HL-60 (cell line): Measurements from ENCODE around the gene SERPINE2.

Experiments
- GABPA ChIP-seq: IDR thresholded peaks from 2 replicates; pipeline ENCODE4 v1.6.1; 2012; ENCODE audit warnings: low read depth
- POLR2AphosphoS5 ChIP-seq: IDR thresholded peaks from 2 replicates; pipeline ENCODE4 v1.6.1; 2012; ENCODE audit warnings: low read depth
- TF ChIP-seq, protein P1 (sequence below): IDR thresholded peaks from one replicate; pipeline ENCODE4 v1.5.1; 2011; ENCODE audit warnings: low read length, control low read depth, inconsistent platforms; ENCODE audit not compliant: insufficient read depth
- TF ChIP-seq, protein P2 (sequence below): IDR thresholded peaks from 2 replicates; pipeline ENCODE4 v1.6.1; 2012; ENCODE audit warnings: low read depth; ENCODE audit not compliant: insufficient replicate concordance

DNA sequence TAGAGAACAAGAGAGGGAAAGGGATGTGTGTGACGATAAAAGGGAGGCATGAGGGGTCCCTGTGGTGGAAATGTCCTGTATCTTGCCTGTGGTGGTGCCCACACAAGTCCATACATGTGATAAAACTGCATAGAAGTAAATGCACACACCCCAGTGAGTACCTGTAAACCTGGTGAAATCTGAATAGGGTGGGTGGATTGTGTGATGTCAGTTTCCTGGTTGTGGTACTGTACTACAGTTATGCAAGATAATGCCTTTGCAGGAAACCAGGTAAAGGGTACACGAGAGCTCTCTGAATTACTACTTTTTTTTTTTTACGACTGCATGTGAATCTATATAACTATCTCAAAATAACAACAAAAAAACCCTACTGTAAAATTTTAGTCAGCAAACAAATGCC, 22.1 kb downstream of the SERPINE2 start:
- TF ChIP-seq, protein P1, sequence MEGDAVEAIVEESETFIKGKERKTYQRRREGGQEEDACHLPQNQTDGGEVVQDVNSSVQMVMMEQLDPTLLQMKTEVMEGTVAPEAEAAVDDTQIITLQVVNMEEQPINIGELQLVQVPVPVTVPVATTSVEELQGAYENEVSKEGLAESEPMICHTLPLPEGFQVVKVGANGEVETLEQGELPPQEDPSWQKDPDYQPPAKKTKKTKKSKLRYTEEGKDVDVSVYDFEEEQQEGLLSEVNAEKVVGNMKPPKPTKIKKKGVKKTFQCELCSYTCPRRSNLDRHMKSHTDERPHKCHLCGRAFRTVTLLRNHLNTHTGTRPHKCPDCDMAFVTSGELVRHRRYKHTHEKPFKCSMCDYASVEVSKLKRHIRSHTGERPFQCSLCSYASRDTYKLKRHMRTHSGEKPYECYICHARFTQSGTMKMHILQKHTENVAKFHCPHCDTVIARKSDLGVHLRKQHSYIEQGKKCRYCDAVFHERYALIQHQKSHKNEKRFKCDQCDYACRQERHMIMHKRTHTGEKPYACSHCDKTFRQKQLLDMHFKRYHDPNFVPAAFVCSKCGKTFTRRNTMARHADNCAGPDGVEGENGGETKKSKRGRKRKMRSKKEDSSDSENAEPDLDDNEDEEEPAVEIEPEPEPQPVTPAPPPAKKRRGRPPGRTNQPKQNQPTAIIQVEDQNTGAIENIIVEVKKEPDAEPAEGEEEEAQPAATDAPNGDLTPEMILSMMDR, result no peak
- TF ChIP-seq, protein P2, sequence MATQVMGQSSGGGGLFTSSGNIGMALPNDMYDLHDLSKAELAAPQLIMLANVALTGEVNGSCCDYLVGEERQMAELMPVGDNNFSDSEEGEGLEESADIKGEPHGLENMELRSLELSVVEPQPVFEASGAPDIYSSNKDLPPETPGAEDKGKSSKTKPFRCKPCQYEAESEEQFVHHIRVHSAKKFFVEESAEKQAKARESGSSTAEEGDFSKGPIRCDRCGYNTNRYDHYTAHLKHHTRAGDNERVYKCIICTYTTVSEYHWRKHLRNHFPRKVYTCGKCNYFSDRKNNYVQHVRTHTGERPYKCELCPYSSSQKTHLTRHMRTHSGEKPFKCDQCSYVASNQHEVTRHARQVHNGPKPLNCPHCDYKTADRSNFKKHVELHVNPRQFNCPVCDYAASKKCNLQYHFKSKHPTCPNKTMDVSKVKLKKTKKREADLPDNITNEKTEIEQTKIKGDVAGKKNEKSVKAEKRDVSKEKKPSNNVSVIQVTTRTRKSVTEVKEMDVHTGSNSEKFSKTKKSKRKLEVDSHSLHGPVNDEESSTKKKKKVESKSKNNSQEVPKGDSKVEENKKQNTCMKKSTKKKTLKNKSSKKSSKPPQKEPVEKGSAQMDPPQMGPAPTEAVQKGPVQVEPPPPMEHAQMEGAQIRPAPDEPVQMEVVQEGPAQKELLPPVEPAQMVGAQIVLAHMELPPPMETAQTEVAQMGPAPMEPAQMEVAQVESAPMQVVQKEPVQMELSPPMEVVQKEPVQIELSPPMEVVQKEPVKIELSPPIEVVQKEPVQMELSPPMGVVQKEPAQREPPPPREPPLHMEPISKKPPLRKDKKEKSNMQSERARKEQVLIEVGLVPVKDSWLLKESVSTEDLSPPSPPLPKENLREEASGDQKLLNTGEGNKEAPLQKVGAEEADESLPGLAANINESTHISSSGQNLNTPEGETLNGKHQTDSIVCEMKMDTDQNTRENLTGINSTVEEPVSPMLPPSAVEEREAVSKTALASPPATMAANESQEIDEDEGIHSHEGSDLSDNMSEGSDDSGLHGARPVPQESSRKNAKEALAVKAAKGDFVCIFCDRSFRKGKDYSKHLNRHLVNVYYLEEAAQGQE, result no peak
- no peak for TF ChIP-seq GABPA
- no peak for TF ChIP-seq POLR2AphosphoS5
